HG03469 (cell line): Measurements from ENCODE around the gene INTS14.

Experiments used
- ATAC-seq: cut with Tn5 transposase; IDR thresholded peaks from one replicate; pipeline ENCODE4 v1.9.1; 2021; ENCODE audit warnings: mild to moderate bottlenecking, moderate library complexity, moderate number of reproducible peaks; ENCODE audit not compliant: unreplicated experiment

INTS14 gene

DNA sequence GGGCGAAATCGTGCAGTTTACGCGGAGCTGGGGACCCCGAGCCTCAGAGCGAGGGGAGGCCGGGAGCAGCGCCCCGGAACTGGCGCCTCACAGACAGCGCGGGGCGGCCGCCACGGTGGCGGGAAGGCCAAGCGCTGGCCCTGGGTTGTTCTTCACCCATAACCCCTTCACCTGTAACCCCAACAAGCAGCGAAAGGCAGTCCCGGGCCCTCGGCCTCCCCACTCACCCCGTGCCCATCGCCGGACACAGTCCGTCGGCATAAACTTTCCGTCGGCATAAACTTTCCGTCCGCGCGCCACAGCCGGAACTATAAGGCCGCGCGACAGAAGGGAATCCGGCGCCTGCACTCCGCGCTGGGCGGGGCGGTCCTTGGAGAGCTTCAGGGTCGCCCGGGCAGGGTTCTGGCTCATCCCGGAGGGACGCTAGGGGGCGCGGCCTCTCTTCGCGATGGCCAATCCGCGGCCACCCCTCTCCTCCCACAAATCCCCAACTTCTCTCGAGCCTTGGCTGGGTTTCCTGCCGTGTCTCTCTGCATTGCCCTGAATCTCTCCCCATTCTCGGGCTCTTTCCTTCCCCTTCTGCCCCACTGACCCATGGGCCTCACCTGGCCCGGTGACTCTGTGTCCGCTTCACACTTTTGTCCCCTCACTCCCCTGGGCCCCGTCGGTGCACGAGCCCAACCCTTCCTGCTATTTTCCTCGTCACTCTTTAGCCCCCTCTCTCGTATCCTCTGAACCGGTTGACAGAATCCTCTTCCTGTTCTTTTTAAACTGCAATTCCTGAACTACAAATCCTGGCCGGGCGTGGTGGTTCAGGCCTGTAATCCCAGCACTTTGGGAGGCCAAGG, at the start of gene INTS14:
Gene INTS14 (minus strand): TSS at position 261 of the 848 bp plus-strand sequence. CDS start 3,751 bp downstream, outside the sequence.
- ATAC-seq = peak; percentile 87

DNA sequence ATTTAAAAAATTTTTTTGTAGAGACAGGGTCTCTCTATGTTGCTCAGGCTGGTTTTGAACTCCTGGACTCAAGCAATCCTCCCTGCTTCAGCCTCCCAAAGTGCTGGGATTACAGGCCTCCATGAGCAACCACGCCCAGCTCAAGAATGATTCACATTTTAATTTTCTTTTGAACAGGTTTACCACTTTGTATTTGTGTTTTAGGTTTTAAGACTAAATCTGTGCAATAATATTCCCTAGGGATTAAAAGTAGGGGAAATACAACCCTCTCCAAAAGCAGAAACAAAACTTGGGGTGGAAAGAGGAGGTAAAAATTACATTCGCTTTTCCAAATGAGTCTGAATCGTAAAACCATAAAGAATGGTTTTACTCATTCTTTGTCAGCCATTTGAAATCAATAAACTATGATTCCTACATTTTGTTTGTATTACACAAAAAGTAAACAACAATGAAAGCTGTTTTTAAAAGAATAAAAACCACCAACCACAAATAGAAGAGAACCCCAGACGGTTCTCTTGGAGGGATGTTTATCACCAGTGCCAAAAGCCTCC, 48.6 kb upstream of the INTS14 start:
- ATAC-seq = no peak

DNA sequence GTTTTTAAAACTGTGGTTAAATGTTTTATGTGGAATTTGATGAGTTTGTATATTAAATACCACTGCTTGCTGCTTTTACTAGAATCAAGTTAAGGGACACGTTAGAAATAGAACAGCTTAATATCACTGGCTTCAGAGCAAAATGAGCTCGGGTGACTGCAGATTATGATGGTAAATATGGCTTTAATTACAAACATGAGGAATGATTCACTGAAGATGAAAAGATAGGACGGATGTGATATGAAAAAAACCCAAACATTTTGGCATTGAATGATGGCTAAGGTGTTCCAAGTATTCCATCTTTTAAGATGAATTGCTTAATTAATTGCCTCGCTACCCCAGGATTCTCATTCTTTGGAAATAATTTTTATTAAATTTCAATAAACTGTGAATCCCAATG, 44.5 kb upstream of the INTS14 start:
- no peak for ATAC-seq

- ATAC-seq = no peak
These were observed 44.1 kb upstream of the INTS14 start for GRCh38 chr15:65655026-65655425.

GRCh38 chr15:65653801-65654521, 43.0 kb upstream of the INTS14 start:
- no peak for ATAC-seq

DNA sequence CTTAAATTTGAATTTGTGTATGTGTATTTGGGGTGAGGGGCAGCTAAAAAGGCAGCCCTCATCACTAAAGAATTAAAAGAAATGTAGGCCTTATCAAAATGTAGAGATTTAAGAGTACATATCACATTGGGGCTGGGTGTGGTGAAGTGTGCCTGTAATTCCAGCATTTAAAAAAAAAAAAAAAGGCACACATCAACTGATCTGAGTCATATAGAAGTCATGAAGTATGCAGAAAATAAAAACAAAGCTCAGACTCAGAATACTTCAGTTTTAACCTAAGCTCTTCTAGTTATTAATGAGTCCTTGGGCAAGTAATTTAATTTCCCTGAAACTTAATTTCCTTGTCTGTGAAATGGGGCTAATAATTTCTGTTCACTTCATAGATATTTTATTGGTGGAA, 42.4 kb upstream of the INTS14 start:
- no peak for ATAC-seq

- ATAC-seq = no peak
These were observed 41.2 kb upstream of the INTS14 start for GRCh38 chr15:65651831-65652749.

DNA sequence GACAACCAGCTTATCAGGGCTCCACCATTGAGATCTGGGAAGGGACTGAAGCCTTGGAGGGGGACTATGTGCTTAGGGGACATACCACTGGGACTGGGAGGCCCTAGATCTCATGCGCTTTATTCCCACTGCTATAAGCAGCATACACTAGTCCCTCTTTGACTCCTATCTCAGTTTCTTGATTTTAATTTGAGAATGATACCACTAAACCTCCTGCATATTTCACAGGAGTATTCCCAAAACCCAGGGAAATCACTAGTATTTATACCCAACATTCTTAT, 40.1 kb upstream of the INTS14 start:
- no peak for ATAC-seq

DNA sequence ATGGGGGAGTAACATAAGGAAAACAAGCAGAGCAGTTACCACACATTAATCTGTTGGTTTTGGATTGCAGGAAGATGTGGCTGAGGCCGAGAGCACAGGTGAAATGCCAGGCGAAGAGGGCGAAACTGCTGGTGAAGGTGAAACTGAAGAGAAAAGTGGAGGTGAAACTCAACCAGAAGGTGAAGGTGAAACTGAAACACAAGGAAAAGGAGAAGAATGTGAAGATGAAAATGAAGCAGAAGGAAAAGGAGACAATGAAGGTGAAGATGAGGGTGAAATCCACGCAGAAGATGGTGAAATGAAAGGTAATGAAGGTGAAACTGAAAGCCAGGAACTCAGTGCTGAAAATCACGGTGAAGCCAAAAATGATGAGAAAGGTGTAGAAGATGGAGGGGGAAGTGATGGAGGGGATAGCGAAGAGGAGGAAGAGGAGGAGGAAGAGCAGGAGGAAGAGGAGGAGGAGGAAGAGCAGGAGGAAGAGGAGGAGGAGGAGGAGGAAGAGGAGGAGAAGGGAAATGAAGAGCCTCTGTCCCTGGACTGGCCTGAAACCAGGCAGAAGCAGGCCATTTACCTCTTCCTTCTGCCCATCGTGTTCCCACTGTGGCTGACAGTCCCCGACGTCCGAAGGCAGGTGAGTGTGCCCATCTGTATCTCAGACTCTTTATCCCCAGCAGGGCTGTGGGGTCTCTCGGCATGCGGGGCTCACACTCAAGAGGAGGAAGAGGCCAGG, 39.5 kb upstream of the INTS14 start:
- no peak for ATAC-seq

GRCh38 chr15:65646486-65646885, 35.6 kb upstream of the INTS14 start:
- no peak for ATAC-seq

DNA sequence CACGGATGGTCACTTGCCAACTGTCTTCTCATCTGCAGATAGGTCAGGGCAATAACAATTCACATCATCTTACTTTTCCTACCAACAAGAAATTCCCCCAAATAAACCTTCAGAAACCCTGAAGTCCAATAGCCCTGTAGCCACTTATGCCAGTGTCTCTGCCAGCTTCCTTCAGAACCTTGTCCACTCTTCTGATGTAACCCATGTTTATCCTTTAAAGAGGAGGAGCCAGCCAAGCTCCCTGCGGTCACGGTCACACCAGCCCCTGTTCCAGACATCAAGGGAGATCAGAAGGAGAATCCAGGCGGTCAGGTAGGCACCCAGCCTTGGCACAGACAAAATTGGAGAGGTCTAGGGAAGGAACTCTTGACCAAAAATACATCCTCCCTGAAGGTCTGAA, 34.5 kb upstream of the INTS14 start:
- no peak for ATAC-seq

GRCh38 chr15:65644282-65644681, 33.4 kb upstream of the INTS14 start:
- ATAC-seq = no peak

GRCh38 chr15:65642594-65642993, 31.7 kb upstream of the INTS14 start:
- ATAC-seq = no peak

DNA sequence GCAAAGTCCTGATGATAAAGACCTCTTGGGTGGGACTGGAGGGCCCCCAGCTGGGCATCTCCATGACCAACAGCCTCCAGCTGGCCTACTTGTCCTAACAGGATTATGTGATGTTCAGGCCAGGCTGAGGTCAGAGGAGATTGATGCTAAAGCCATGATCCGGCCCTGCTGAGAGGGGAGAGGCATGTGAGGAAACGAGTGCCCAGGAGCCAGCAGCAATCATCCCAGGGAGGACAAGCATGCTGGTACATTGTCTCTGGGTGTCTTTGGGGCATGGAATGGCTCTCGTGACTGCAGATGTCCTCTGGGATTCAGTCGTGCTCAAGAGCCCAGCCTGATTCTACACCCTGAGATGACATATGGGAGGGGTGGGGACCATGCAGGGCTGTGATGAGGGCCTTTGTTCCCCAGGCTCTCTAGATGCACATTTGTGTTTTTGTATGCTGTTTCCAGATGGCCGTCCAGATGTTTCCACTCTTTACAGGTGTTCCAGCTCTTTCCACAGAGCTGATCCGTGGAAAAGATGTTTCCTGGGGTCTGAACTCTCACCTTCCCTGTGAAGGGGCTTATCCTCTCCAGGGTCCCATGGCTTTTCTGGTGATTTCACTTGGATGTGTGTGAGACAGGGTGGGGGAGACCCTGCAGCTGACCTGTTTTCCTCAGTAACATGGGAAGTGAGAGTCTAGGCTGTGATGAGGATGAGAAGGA, 31.0 kb upstream of the INTS14 start:
- no peak for ATAC-seq

- no peak for ATAC-seq
These were observed 28.6 kb upstream of the INTS14 start for GRCh38 chr15:65639509-65639908.

DNA sequence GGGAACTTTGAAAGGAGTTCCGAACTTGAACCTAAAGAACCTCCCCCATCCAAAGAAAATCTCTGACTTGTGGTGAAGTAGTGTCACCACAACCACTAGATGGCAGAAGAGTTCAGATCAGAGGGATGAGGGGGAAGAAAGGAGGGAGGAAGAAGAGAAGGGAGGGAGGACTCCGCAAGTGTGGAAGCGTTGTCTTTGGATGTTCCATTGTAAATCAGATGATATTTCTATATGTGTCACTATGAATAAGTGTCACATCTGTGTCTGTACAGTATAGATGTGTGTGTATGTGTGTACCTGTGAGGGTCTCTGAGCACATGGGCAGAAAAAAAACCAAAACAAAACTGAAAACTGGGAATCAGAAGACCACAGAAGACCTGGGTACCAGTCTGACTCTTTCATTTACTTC, 27.8 kb upstream of the INTS14 start:
- no peak for ATAC-seq

DNA sequence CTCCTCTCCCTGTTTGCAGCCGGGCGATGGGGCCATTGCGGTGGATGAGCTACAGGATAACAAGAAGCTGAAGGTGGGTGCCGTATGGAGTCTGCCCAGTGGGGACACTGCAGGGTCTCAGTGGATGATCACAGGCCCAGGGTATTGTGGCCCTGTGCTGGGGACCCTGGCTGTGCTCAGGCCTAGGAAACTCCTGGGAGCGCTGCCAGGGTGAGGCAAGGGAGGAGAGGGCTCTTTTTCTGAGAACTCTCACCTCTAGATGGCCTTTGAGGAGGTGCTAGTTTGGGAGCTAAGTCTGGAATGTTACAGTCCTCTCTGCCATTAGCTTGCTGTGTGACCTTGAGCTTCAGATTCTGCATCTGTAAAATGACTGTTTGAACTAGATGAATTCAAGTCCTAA, 27.2 kb upstream of the INTS14 start:
- ATAC-seq = no peak

GRCh38 chr15:65634356-65634755, 23.4 kb upstream of the INTS14 start:
- ATAC-seq = no peak

DNA sequence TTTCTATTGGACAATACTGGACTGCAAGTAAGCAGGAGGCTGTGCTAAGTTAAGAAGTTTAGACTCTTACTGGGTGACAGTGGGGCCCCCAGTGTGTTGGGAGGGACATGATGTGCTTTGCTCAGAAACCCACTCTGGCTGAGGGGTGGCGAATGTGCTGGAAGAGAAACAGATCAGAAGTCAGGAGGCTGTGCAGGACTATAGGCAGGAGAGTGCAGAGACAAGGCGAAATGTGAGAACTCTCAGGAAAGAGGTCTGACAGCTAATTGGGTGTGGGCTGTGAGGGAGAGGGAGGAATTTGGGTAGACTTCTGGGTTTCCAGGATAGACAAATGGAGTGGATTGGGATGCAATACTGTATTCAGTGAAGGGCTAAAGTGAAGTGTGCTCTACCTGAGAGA, 22.8 kb upstream of the INTS14 start:
- ATAC-seq = no peak
